HG02571 (cell line): ENCODE data around the gene CCDC38.
A peak's percentile ranks its signal among the peaks of the same experiment; 100 is the strongest.
"Not testable (repeated sequence)": the region's sequence is repeated elsewhere in the genome, so short reads cannot be mapped to it uniquely, and the experiment has no call there.

Experiments
- ATAC-seq: cut with Tn5 transposase; IDR thresholded peaks from one replicate; pipeline ENCODE4 v1.9.1; 2021; ENCODE audit warnings: mild to moderate bottlenecking, moderate library complexity; ENCODE audit not compliant: unreplicated experiment

The CCDC38 gene

DNA sequence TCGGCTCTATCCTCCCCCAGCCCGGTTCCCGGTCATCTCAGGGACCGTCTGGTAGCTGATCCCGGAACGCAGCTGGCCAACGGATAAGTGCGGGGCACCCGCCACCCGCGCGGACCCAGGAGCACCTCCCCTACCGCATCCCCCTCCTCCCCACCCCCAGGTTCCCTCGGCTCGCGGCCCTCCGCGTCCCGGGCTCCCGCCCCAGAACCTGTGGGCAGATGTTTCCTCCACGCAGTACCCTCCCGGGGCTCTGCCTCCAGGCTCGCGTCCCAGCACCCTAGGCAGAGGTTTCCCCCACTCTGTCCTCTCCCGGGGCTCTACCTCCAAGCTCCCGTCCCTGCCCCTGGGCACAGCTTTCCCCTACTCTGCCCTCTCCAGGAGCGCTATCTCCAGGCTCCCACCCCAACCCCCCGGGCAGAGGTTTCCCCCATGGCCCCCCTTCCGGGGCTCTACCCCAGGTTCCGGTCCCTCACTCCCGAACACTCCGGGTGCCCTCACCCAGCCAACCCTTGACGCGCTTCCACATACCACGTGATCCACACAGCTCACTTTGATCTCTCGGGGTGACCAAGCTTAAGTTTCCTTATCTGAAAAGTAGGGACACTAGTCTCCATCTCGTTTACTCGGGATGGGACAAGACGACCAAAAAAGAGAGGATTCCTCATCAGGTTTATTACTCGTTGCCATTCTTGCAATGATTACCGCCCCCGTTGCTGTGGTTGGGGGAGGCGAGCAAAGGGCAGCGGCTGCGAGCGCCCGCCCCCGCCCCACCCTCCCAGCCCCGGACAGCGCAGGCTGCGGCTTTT lies at the start of gene CCDC38:
TSS of gene CCDC38 (minus strand) at position 91 of the 806 bp plus-strand sequence. CDS start 6,105 bp downstream, outside the sequence.
- ATAC-seq, result peak; percentile 99

DNA sequence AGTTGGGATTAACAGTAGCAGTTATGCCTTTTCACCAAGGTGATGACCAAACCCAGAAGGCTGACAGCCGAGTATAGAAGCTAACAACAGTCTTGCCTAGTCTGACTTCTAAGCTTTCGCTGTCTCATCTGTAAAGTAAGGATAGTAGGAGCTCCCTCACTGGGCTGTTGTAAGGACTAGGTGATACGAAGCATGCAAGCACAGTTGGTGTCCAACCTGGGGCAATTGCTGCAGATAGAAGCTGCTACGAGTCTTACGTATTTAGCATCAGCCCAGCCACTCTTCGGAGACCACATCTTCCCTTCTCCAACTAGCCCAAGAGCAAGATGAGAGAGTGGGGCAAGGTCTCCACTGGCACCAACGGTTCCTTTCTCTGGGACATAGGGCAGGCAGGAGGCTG lies 47.7 kb upstream of the CCDC38 start:
- ATAC-seq, result no peak

DNA sequence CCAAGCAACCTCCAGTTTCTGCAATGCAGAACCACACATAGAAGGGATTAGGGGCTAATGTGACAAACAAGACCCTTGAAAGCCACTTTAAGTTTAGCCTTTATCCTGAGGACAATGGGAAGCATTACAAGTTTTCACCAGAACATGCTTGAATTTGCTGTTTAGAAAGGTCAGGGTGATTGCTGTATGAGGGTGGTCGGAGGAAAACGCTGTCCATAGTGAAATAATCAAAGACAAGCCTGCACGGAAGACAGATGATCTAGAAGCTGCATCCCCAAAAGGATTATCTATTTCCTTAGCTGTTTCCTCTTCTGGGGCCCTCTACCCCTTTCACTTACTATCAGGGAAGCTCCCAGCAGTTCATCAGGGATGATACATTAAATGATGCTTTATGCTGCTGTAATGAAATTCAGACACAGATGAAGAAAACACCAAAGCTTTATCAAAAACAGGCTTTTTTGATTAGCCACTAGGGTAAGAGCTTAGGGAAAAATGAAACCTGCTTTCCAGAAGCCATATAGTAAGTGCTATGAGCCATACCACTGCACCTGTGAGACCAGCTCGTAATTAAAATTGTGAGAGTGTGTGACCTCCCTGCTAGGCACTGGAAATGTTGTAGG lies 47.2 kb upstream of the CCDC38 start:
- no peak for ATAC-seq

DNA sequence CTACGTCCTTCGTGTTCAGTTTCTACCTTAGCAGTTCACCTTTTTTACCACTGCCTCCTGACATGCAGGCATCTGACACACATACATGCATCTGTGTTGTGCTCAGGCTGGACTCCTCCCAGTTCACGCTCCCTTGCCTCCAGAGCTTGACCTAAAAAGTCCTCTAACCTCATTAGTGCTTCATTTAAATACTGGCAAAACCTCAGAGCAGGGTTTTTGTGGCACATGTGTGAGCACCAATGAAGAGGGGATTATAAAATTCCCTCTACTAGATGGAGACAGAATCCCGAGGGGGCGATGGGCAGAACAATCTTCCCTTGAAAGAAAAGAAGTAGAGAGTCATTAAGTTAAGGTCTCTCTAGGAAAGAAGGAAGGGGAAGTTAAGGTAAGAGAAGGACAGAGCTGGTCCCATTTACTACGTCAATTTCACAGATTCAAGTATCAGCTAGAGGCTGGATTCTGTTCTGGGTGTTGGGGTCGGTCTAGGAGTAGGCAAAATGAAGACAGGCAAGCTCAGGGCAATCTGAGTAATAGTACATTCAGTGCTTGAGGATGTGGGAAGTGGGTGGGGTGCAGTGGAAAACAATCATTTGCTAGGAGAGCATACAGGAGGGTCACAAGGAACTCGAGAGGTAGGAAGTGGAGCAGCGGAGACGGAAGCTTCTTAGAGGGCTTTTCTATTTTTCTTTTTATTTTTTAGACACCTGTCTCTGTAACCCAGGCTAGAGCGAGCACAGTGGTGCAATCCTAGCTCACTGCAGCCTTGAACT lies 46.3 kb upstream of the CCDC38 start:
- ATAC-seq, result no peak

GRCh38 chr12:95986635-95987570 lies 44.5 kb upstream of the CCDC38 start:
- ATAC-seq, result no peak

- no peak for ATAC-seq
Observed at GRCh38 chr12:95984682-95985081, 42.3 kb upstream of the CCDC38 start.

- ATAC-seq, result no peak
Observed at GRCh38 chr12:95982602-95983001, 40.2 kb upstream of the CCDC38 start.

DNA sequence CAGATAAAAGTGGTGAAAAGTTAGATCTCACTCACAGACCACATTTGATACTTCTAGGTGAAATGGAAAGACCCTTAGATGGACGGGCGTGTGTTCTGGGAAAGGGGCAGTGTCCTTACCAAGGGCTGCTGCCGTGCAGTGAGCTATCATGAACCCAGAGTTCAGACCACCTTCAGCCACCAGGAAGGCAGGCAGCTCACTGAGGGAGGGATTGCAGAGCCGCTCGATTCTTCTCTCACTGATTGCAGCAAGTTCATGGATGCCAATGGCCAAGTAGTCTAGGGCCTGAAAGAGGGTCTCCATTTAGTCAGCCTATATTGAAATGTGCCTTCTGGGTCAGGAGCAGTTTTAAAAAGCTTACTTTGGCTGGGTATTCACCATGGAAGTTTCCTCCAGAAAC lies 38.0 kb upstream of the CCDC38 start:
- no peak for ATAC-seq

DNA sequence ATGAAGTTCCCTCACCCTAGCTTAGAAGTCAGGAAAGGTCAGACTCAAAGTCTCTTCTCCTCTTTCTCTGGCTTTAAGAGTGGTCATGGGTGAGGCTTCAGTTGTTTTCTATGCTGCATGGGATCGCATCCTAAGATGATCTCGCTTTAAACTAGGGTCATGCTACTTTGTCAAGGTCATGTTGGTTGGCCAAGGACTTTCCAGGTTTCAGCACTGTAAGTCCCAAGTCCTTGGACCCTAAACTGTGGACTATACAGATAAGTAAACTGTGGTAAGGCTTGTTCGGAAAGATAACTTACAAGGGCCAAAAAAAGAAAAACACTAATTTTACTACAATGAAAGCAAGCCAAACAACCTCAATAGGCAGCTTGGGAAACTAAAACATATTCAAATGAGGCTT lies 36.4 kb upstream of the CCDC38 start:
- no peak for ATAC-seq

DNA sequence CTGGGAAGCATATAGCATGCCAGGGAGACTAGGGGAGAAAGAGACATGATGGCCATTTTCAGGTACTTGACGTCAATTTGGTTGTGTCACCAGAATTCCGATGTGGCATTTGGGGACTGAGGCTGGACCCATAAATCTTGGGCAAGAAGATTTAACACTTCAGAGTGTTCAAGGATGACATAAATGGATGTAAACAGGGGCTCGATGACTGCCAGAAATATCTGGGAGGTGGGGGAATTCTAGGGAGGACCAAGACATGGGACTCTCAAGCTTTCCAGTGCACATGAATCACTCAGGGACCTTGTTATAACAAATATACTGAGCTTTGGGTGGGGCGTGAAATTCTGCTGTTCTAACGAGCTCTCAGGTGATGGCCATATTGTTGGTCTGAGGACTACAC lies 35.9 kb upstream of the CCDC38 start:
- no peak for ATAC-seq

DNA sequence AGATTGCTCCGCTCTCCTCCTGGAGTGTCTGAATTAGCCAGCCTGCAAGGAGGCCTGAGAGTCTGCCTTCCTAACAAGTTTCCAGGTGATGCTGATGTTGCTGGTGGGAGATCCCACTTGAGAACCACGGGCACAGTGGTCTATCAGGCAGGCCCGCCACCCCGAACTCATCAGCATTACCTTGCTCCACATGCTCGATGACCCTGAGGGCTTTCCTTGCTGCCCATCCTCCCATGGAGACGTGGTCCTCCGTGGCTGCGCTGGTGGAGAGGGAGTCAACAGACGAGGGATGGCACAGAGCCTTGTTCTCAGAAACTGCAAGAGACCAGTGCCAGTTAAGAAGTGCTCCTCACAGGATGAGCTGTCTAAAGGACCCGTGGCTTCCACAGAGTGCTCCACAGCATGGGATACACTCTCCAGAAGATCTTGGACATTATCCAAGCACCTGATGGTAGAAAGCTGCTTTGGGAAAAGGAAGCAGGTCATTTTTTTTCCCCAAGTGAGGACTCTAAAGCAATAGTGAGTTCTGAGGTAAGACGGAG lies 35.4 kb upstream of the CCDC38 start:
- no peak for ATAC-seq

- no peak for ATAC-seq
Observed at GRCh38 chr12:95976416-95976832, 34.0 kb upstream of the CCDC38 start.

DNA sequence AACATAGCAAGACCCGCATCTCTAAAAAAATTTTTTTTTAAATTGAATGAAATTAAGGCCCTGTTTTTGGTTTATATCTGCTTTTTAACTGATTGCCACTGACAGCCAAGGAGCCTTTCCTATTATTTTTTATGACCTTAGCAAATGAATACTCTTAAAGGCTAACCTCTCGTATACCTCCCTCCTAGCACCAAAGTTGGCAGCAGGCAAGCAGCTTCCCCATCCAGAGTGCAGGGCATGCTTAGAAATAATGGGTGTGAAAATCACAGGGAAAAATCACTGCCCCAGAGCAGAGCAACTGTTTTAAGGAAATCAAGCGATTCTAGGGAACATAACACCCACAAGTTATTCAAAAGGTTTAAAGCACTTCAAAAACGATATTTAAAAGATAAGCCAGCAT lies 33.1 kb upstream of the CCDC38 start:
- ATAC-seq, result no peak

DNA sequence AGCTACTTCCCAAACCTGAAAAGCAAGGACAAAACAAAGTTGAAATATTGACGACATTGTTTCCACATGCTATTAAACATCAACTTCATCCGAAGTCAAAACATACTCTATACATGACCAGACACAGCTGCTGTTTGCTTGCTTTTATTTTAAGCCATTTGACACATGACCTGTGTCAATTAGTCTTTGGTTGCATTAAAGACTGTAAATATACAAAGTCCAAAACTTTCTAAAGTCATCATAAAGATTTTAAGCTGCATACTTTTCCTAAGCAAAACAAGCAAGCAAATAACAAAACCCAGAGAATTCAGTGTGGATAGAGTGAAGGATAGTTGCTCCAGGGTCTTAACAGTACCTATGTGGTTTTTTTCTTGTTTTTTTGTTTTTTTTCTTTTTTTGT lies 31.9 kb upstream of the CCDC38 start:
- ATAC-seq, result no peak

DNA sequence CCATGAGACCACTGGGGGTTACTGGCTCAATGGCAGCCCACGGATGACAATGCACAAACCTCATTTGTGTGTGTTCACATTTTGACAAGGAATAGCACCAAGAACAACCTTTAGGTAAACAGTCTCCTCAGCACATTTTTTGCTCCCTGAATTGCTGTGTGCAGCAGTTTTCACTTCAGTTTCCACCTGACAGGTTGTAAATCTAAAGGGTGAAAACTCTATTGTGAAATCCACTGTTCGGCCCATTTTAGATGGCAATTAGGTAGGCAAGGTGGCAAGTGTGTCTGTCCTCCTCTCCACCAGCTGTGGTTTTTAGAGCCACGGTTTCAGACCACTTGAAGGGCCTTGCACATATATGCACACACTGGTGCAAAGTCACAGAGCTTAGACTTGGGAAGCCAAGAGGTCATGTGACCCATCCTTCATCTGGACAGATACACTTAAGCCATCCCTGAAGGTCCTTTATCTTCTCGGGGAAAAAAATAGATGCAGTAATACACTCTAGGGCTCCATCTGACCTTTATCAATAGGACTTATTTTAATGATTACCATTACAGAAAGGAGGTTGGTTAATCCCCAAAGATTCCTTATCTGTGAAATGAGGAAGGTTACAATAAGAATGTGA lies 30.5 kb upstream of the CCDC38 start:
- ATAC-seq, result no peak

DNA sequence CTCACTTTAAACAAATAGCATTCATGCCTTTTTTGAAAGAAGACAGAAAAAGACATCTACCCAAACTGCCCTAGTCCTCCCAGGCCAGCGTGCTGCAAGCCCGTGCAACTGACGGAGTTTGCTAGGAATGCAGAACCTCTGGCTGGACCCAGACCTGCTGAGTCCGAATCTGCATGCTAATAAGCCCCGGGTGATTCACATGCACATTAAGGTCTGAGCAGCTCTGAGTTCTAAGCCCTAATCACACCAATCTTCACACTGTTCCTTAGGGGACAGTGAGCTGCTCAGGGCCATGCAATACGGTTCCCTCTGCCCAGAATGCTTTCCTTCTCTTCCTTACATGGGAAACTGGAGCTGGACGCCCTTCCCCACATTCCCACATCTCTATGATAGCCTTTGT lies 28.5 kb upstream of the CCDC38 start:
- no peak for ATAC-seq

- not testable (repeated sequence) for ATAC-seq
Observed at GRCh38 chr12:95969116-95969515, 26.7 kb upstream of the CCDC38 start.

GRCh38 chr12:95967301-95967700 lies 24.9 kb upstream of the CCDC38 start:
- ATAC-seq, result no peak

- ATAC-seq, result no peak
Observed at GRCh38 chr12:95966287-95966870, 24.0 kb upstream of the CCDC38 start.

DNA sequence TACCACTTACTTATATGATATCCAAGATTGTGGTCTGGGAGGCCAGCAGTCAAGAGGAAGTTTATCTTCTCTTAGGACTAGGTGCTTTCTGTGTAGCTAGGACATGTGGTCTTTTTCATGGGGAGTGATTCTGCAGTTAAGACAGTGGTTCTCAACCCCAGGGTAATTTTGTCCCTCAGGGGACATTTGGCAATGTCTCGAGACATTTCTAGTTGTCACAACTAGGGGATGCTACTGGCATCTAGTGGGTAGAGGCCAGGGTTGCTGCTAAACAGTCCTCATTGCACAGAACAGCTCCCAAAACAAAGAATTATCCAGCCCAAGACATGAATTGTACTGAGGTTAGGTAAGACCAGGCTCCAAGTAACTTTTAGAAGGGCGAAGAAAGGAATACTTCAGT lies 20.7 kb upstream of the CCDC38 start:
- ATAC-seq, result no peak
